ENCODE data around the gene FAM117B. TPM values are rescaled to one million over a fixed set of nuclear protein-coding genes. Genes with fewer than 3 reads are reported as not detected.

FAM117B gene
- total and polyA plus RNA-seq, 4 experiments from 2014 or later = 4.8 to 27.1 (median 19.1) TPM

GRCh38 chr2:202604699-202605098 lies 30.1 kb upstream of the FAM117B start:
- Histone ChIP-seq H3K27me3 (ENCODE audit: insufficient read depth, low read length) (no peaks in the 10 kb centered on the region), H3K4me1 (ENCODE audit: insufficient read depth, low read length) (no peaks in the 10 kb centered on the region), H3K36me3 (ENCODE audit: insufficient read depth, low read length) (no peaks in the 10 kb centered on the region), H3K9me3 (ENCODE audit: control insufficient read depth in 1 of 2, low read length in 2 of 2) (no peaks in the 10 kb centered on the region), H3K27ac (ENCODE audit: low read depth, low read length) (no peak overlapping the region), H3K4me3 (ENCODE audit: low read length in 2 of 2) (no peak overlapping the region)
- Mint-ChIP-seq H3K4me3 (no peak overlapping the region), H3K9me3 (no peaks in the 10 kb centered on the region), H3K27me3 (no peaks in the 10 kb centered on the region), H3K27ac (no peak overlapping the region), H3K36me3 (no peaks in the 10 kb centered on the region), H3K4me1 (no peaks in the 10 kb centered on the region)
- POLR2A ChIA-PET (ENCODE audit: partially characterized antibody) = no interaction called here
- intact Hi-C loops (cut with micrococcal nuclease) = no loop called here
- CTCF ChIA-PET (ENCODE audit: partially characterized antibody) = no interaction called here
- no peak for DNase-seq

GRCh38 chr2:202605174-202605573 lies 29.6 kb upstream of the FAM117B start:
- Mint-ChIP-seq H3K9me3 (no peaks in the 10 kb centered on the region), H3K4me3 (no peak overlapping the region), H3K27ac (no peak overlapping the region), H3K36me3 (no peaks in the 10 kb centered on the region), H3K27me3 (no peaks in the 10 kb centered on the region), H3K4me1 (no peaks in the 10 kb centered on the region)
- CTCF ChIA-PET (ENCODE audit: partially characterized antibody) = no interaction called here
- H3K4me3 ChIP-seq (ENCODE audit: low read length in 2 of 2) = no peak overlapping the region
- no peaks in the 10 kb centered on the region for H3K27me3 ChIP-seq (ENCODE audit: insufficient read depth, low read length)
- H3K36me3 ChIP-seq (ENCODE audit: insufficient read depth, low read length) = no peaks in the 10 kb centered on the region
- intact Hi-C loops (cut with micrococcal nuclease) = no loop called here
- POLR2A ChIA-PET (ENCODE audit: partially characterized antibody) = no interaction called here
- DNase-seq = no peak
- H3K4me1 ChIP-seq (ENCODE audit: insufficient read depth, low read length) = no peaks in the 10 kb centered on the region
- no peak overlapping the region for H3K27ac ChIP-seq (ENCODE audit: low read depth, low read length)
- H3K9me3 ChIP-seq (ENCODE audit: control insufficient read depth in 1 of 2, low read length in 2 of 2) = no peaks in the 10 kb centered on the region

- H3K4me3 Mint-ChIP-seq = no peak overlapping the region
- H3K27ac ChIP-seq (ENCODE audit: low read depth, low read length) = no peak overlapping the region
- ChIA-PET CTCF (ENCODE audit: partially characterized antibody) (no interaction called here), POLR2A (ENCODE audit: partially characterized antibody) (no interaction called here)
- H3K4me1 Mint-ChIP-seq = no peaks in the 10 kb centered on the region
- no peaks in the 10 kb centered on the region for H3K36me3 ChIP-seq (ENCODE audit: insufficient read depth, low read length)
- DNase-seq = no peak
- no peaks in the 10 kb centered on the region for H3K9me3 ChIP-seq (ENCODE audit: control insufficient read depth in 1 of 2, low read length in 2 of 2)
- no peaks in the 10 kb centered on the region for H3K27me3 ChIP-seq (ENCODE audit: insufficient read depth, low read length)
- no peaks in the 10 kb centered on the region for H3K36me3 Mint-ChIP-seq
- no peaks in the 10 kb centered on the region for H3K27me3 Mint-ChIP-seq
- H3K27ac Mint-ChIP-seq = no peak overlapping the region
- H3K9me3 Mint-ChIP-seq = no peaks in the 10 kb centered on the region
- intact Hi-C loops (cut with micrococcal nuclease) = no loop called here
- H3K4me3 ChIP-seq (ENCODE audit: low read length in 2 of 2) = no peak overlapping the region
- no peaks in the 10 kb centered on the region for H3K4me1 ChIP-seq (ENCODE audit: insufficient read depth, low read length)
Observed at GRCh38 chr2:202608142-202608852, 26.5 kb upstream of the FAM117B start.

- POLR2A ChIA-PET (ENCODE audit: partially characterized antibody) = no interaction called here
- no peak overlapping the region for H3K27ac Mint-ChIP-seq
- intact Hi-C loops (cut with micrococcal nuclease) = no loop called here
- Histone ChIP-seq H3K36me3 (ENCODE audit: insufficient read depth, low read length) (no peaks in the 10 kb centered on the region), H3K4me3 (ENCODE audit: low read length in 2 of 2) (no peak overlapping the region), H3K27ac (ENCODE audit: low read depth, low read length) (no peak overlapping the region), H3K4me1 (ENCODE audit: insufficient read depth, low read length) (no peaks in the 10 kb centered on the region), H3K27me3 (ENCODE audit: insufficient read depth, low read length) (no peaks in the 10 kb centered on the region), H3K9me3 (ENCODE audit: control insufficient read depth in 1 of 2, low read length in 2 of 2) (no peaks in the 10 kb centered on the region)
- H3K4me1 Mint-ChIP-seq = no peaks in the 10 kb centered on the region
- no peak for DNase-seq
- H3K27me3 Mint-ChIP-seq = no peaks in the 10 kb centered on the region
- CTCF ChIA-PET (ENCODE audit: partially characterized antibody) = no interaction called here
- no peaks in the 10 kb centered on the region for H3K36me3 Mint-ChIP-seq
- H3K9me3 Mint-ChIP-seq = no peaks in the 10 kb centered on the region
- H3K4me3 Mint-ChIP-seq = no peak overlapping the region
Observed at GRCh38 chr2:202609381-202610145, 25.2 kb upstream of the FAM117B start.

GRCh38 chr2:202610380-202610779 lies 24.4 kb upstream of the FAM117B start:
- Mint-ChIP-seq H3K27ac (no peak overlapping the region), H3K4me3 (no peak overlapping the region), H3K4me1 (no peaks in the 10 kb centered on the region), H3K27me3 (no peaks in the 10 kb centered on the region), H3K9me3 (no peaks in the 10 kb centered on the region), H3K36me3 (no peaks in the 10 kb centered on the region)
- CTCF ChIA-PET (ENCODE audit: partially characterized antibody) = no interaction called here
- H3K27ac ChIP-seq (ENCODE audit: low read depth, low read length) = no peak overlapping the region
- H3K4me3 ChIP-seq (ENCODE audit: low read length in 2 of 2) = no peak overlapping the region
- H3K9me3 ChIP-seq (ENCODE audit: control insufficient read depth in 1 of 2, low read length in 2 of 2) = no peaks in the 10 kb centered on the region
- DNase-seq = no peak
- no peaks in the 10 kb centered on the region for H3K36me3 ChIP-seq (ENCODE audit: insufficient read depth, low read length)
- POLR2A ChIA-PET (ENCODE audit: partially characterized antibody) = no interaction called here
- H3K4me1 ChIP-seq (ENCODE audit: insufficient read depth, low read length) = no peaks in the 10 kb centered on the region
- no peaks in the 10 kb centered on the region for H3K27me3 ChIP-seq (ENCODE audit: insufficient read depth, low read length)
- intact Hi-C loops (cut with micrococcal nuclease) = no loop called here

- H3K9me3 ChIP-seq (ENCODE audit: control insufficient read depth in 1 of 2, low read length in 2 of 2) = no peaks in the 10 kb centered on the region
- no peaks in the 10 kb centered on the region for H3K36me3 ChIP-seq (ENCODE audit: insufficient read depth, low read length)
- no peaks in the 10 kb centered on the region for H3K4me1 Mint-ChIP-seq
- H3K27ac ChIP-seq (ENCODE audit: low read depth, low read length) = no peak overlapping the region
- H3K27me3 Mint-ChIP-seq = no peaks in the 10 kb centered on the region
- no peak overlapping the region for H3K4me3 ChIP-seq (ENCODE audit: low read length in 2 of 2)
- intact Hi-C loops (cut with micrococcal nuclease) = no loop called here
- no peak overlapping the region for H3K27ac Mint-ChIP-seq
- ChIA-PET CTCF (ENCODE audit: partially characterized antibody) (no interaction called here), POLR2A (ENCODE audit: partially characterized antibody) (no interaction called here)
- no peak for DNase-seq
- H3K4me3 Mint-ChIP-seq = no peak overlapping the region
- no peaks in the 10 kb centered on the region for H3K36me3 Mint-ChIP-seq
- H3K4me1 ChIP-seq (ENCODE audit: insufficient read depth, low read length) = no peaks in the 10 kb centered on the region
- H3K9me3 Mint-ChIP-seq = no peaks in the 10 kb centered on the region
- no peaks in the 10 kb centered on the region for H3K27me3 ChIP-seq (ENCODE audit: insufficient read depth, low read length)
Observed at GRCh38 chr2:202612145-202612544, 22.6 kb upstream of the FAM117B start.

GRCh38 chr2:202613479-202613878 lies 21.3 kb upstream of the FAM117B start:
- Histone ChIP-seq H3K4me3 (ENCODE audit: low read length in 2 of 2) (no peak overlapping the region), H3K36me3 (ENCODE audit: insufficient read depth, low read length) (no peaks in the 10 kb centered on the region), H3K4me1 (ENCODE audit: insufficient read depth, low read length) (no peaks in the 10 kb centered on the region), H3K27me3 (ENCODE audit: insufficient read depth, low read length) (no peaks in the 10 kb centered on the region), H3K9me3 (ENCODE audit: control insufficient read depth in 1 of 2, low read length in 2 of 2) (no peaks in the 10 kb centered on the region), H3K27ac (ENCODE audit: low read depth, low read length) (no peak overlapping the region)
- H3K36me3 Mint-ChIP-seq = no peaks in the 10 kb centered on the region
- no peaks in the 10 kb centered on the region for H3K4me1 Mint-ChIP-seq
- ChIA-PET CTCF (ENCODE audit: partially characterized antibody) (interaction anchor here (0.7 kb wide), 1 partner anchor 399 kb away, joined by 3 read pairs; no protein-coding TSS in a partner anchor), POLR2A (ENCODE audit: partially characterized antibody) (interaction anchor here (0.6 kb wide), 1 partner anchor 752 kb away, joined by 4 read pairs; no protein-coding TSS in a partner anchor)
- no peak for DNase-seq
- H3K27ac Mint-ChIP-seq = no peak overlapping the region
- no peak overlapping the region for H3K4me3 Mint-ChIP-seq
- no peaks in the 10 kb centered on the region for H3K27me3 Mint-ChIP-seq
- H3K9me3 Mint-ChIP-seq = no peaks in the 10 kb centered on the region
- intact Hi-C loops (cut with micrococcal nuclease) = no loop called here
